H1 (cell line): Measurements from ENCODE around the gene PTRH1. TPM values are rescaled to one million over a fixed set of nuclear protein-coding genes. Genes with fewer than 3 reads are reported as not detected.

Source experiments
- CTCF ChIA-PET: fragments of 300-600 bp; sonication (Branson Sonifier 250); formaldehyde crosslinking; loops from one replicate; lab custom pipeline; 2021; ENCODE audit not compliant: partially characterized antibody; lab: Charles Lee
- POLR2A ChIA-PET: fragments of 300-600 bp; sonication (Branson Sonifier 250); formaldehyde crosslinking; loops from one replicate; lab custom pipeline; 2021; ENCODE audit warnings: inconsistent platforms; ENCODE audit not compliant: partially characterized antibody; lab: Charles Lee
- DNase-seq, 2 experiments: peaks; one replicate each; pipeline versions ENCODE4 v3.0.0 to v3.0.0-alpha.2; 2010 to 2022; ENCODE audit warnings: low spot score in 2 of 2, low read depth in 1 of 2, mixed read lengths in 1 of 2
- FAIRE-seq: peaks from 2 replicates; lab custom pipeline; 2011; peaks lifted over from hg19 to GRCh38; lab: Jason Lieb, UNC
- H2AFZ ChIP-seq: 2 replicates; pipeline ENCODE4 v1.8.1; 2012; ENCODE audit warnings: low read length, inconsistent platforms
- H2AK5ac ChIP-seq: 2 replicates; pipeline ENCODE4 v1.6.1; 2013; ENCODE audit warnings: low read depth, low read length
- H2BK120ac ChIP-seq: replicated peaks from 2 replicates; pipeline ENCODE3; 2013; ENCODE audit warnings: low read depth, low read length, inconsistent platforms
- H2BK12ac ChIP-seq: 2 replicates; pipeline ENCODE4 v1.6.1; 2013; ENCODE audit warnings: low read depth, low read length
- H2BK15ac ChIP-seq: 2 replicates; pipeline ENCODE4 v1.6.1; 2013; ENCODE audit warnings: low read length
- H2BK20ac ChIP-seq: 2 replicates; pipeline ENCODE4 v1.6.1; 2013; ENCODE audit warnings: low read length
- H2BK5ac ChIP-seq: 2 replicates; pipeline ENCODE4 v1.6.1; 2013; ENCODE audit warnings: low read depth, low read length
- H3K14ac ChIP-seq: 2 replicates; pipeline ENCODE4 v1.6.1; 2013; ENCODE audit warnings: inconsistent platforms; ENCODE audit not compliant: insufficient read length
- H3K18ac ChIP-seq: 2 replicates; pipeline ENCODE4 v1.6.1; 2013; ENCODE audit warnings: low read length; ENCODE audit errors: extremely low read depth
- H3K23ac ChIP-seq: 2 replicates; pipeline ENCODE4 v1.6.1; 2013; ENCODE audit warnings: inconsistent platforms; ENCODE audit not compliant: insufficient read length
- H3K23me2 ChIP-seq: 2 replicates; pipeline ENCODE4 v1.6.1; 2013; ENCODE audit warnings: low read depth, low read length
- H3K27ac ChIP-seq: 2 replicates; pipeline ENCODE4 v1.6.1; 2011; ENCODE audit warnings: low read depth, low read length, inconsistent platforms
- H3K27me3 ChIP-seq, 4 experiments: replicated peaks in 1 of 4; 1 replicate in 1 of 4; 2 replicates in 3 of 4; pipeline versions ENCODE4 v1.6.1 to v1.8.1; 2011 to 2013; ENCODE audit warnings: low read length in 3 of 4, mild to moderate bottlenecking in 3 of 4, inconsistent platforms in 2 of 4, mixed read lengths in 2 of 4, moderate library complexity in 1 of 4; ENCODE audit not compliant: control insufficient read depth in 3 of 4, insufficient read depth in 3 of 4; ENCODE audit errors: extremely low read depth in 1 of 4
- H3K36me3 ChIP-seq, 4 experiments: 2 replicates each; pipeline versions ENCODE4 v1.6.1 to v1.8.1; 2011 to 2013; ENCODE audit warnings: mild to moderate bottlenecking in 4 of 4, low read length in 3 of 4, moderate library complexity in 2 of 4, control low read depth in 1 of 4, inconsistent platforms in 1 of 4; ENCODE audit not compliant: insufficient read depth in 4 of 4, control insufficient read depth in 2 of 4
- H3K4ac ChIP-seq: replicated peaks from 2 replicates; pipeline ENCODE3; 2013; ENCODE audit warnings: low read length, low read depth, mixed read lengths, inconsistent platforms; ENCODE audit not compliant: insufficient read length
- H3K4me1 ChIP-seq, 4 experiments: replicated peaks in 1 of 4; 1 replicate in 1 of 4; 2 replicates in 3 of 4; pipeline versions ENCODE4 v1.6.1 to v1.8.1; 2011 to 2013; ENCODE audit warnings: low read length in 3 of 4, inconsistent platforms in 2 of 4, mixed read lengths in 1 of 4; ENCODE audit not compliant: insufficient read depth in 4 of 4, control insufficient read depth in 3 of 4
- H3K4me2 ChIP-seq, 2 experiments: 2 replicates each; pipeline versions ENCODE4 v1.6.1 to v1.8.1; 2011 to 2013; ENCODE audit warnings: low read depth in 2 of 2, low read length in 2 of 2, control low read depth in 1 of 2, inconsistent platforms in 1 of 2, mild to moderate bottlenecking in 1 of 2; ENCODE audit not compliant: insufficient read depth in 1 of 2
- H3K4me3 ChIP-seq, 4 experiments: fragments of 200-600, 300-600 bp in 1 of 4; sonication (generic), shearing (Covaris generic), sonication (Bioruptor Twin) in 1 of 4; 2 replicates each; pipeline versions ENCODE4 v1.5.1 to v1.8.1; 2011 to 2016; ENCODE audit warnings: low read length in 4 of 4, low read depth in 3 of 4, control low read depth in 2 of 4, inconsistent platforms in 2 of 4, mild to moderate bottlenecking in 2 of 4, mixed read lengths in 1 of 4, moderate library complexity in 1 of 4; ENCODE audit not compliant: insufficient read depth in 2 of 4; ENCODE audit errors: extremely low read depth in 1 of 4
- H3K56ac ChIP-seq: replicated peaks from 2 replicates; pipeline ENCODE3; 2013; ENCODE audit warnings: low read depth, mild to moderate bottlenecking, mixed read lengths, low read length, inconsistent platforms; ENCODE audit not compliant: insufficient read length
- H3K79me1 ChIP-seq: 2 replicates; pipeline ENCODE4 v1.6.1; 2013; ENCODE audit warnings: low read depth, low read length, control low read depth
- H3K79me2 ChIP-seq, 2 experiments: 2 replicates each; pipeline versions ENCODE4 v1.6.1 to v1.8.1; 2012 to 2013; ENCODE audit warnings: low read length in 2 of 2, mild to moderate bottlenecking in 2 of 2, inconsistent platforms in 1 of 2; ENCODE audit not compliant: insufficient read depth in 2 of 2, control insufficient read depth in 1 of 2
- H3K9ac ChIP-seq, 4 experiments: replicated peaks in 1 of 4; 1 replicate in 1 of 4; 2 replicates in 3 of 4; pipeline versions ENCODE4 v1.6.1 to v1.8.1; 2011 to 2013; ENCODE audit warnings: low read depth in 3 of 4, low read length in 3 of 4, control low read depth in 2 of 4, mild to moderate bottlenecking in 2 of 4, moderate library complexity in 2 of 4, inconsistent platforms in 1 of 4; ENCODE audit errors: extremely low read depth in 1 of 4
- H3K9me3 ChIP-seq, 2 experiments: 2 replicates each; pipeline versions ENCODE4 v1.6.1 to v1.8.1; 2012 to 2013; ENCODE audit warnings: mild to moderate bottlenecking in 2 of 2, moderate library complexity in 2 of 2, control low read depth in 1 of 2, inconsistent platforms in 1 of 2, low read depth in 1 of 2, low read length in 1 of 2, mixed read lengths in 1 of 2; ENCODE audit not compliant: insufficient read depth in 2 of 2
- H4K20me1 ChIP-seq, 2 experiments: replicated peaks in 1 of 2; 2 replicates each; pipeline versions ENCODE3 to v1.8.1; 2011 to 2013; ENCODE audit warnings: inconsistent platforms in 2 of 2, low read length in 2 of 2, mild to moderate bottlenecking in 1 of 2; ENCODE audit not compliant: insufficient read depth in 2 of 2, control insufficient read depth in 1 of 2
- H4K5ac ChIP-seq: 2 replicates; pipeline ENCODE4 v1.6.1; 2013; ENCODE audit warnings: low read length, low read depth, mixed read lengths, inconsistent platforms; ENCODE audit not compliant: insufficient read length
- H4K8ac ChIP-seq: 2 replicates; pipeline ENCODE4 v1.8.0; 2013; ENCODE audit warnings: mild to moderate bottlenecking, moderate library complexity, low read length, inconsistent platforms; ENCODE audit not compliant: insufficient read depth; ENCODE audit errors: extremely low read depth
- H4K91ac ChIP-seq: replicated peaks from 2 replicates; pipeline ENCODE3; 2013; ENCODE audit warnings: low read length, mixed read lengths, inconsistent platforms; ENCODE audit not compliant: insufficient read length
- BCL11A ChIP-seq, 2 experiments: IDR thresholded peaks; one replicate each; pipeline ENCODE4 v1.6.1; 2011; ENCODE audit warnings: low read depth in 2 of 2, low read length in 2 of 2, mild to moderate bottlenecking in 2 of 2
- SIN3A ChIP-seq, 2 experiments: IDR thresholded peaks in 1 of 2; conservative IDR thresholded peaks in 1 of 2; 2 replicates each; pipeline ENCODE4 v1.6.1; 2011 to 2012; ENCODE audit warnings: low read length in 2 of 2, improper control_type of control experiment in 1 of 2, low read depth in 1 of 2, mild to moderate bottlenecking in 1 of 2
- WGBS, 2 experiments: shearing (Covaris generic) in 1 of 2; methylation state at CpG; one replicate each; pipeline versions ENCODE4 v1.1.6 to v1.1.7; 2013 to 2015; ENCODE audit warnings: low lambda C conversion rate in 2 of 2, mixed read lengths in 2 of 2, inconsistent platforms in 1 of 2, low coverage in 1 of 2, missing lambda C conversion rate in 1 of 2; ENCODE audit not compliant: insufficient replicate concordance in 2 of 2, insufficient coverage in 1 of 2, insufficient read length in 1 of 2; ENCODE audit errors: extremely low coverage in 1 of 2, missing lambda C conversion rate in 1 of 2; 5-methylcytosine and 5-hydroxymethylcytosine counted together
- polyA plus RNA-seq, 7 experiments: library from polyadenylated mRNA; depleted of rRNA in 3 of 7; stranded (reverse) in 5 of 7; unstranded in 2 of 7; fragments of >200 nt in 5 of 7; fragments of 200-250 nt in 2 of 7; gene quantifications; 1 replicate in 5 of 7; 2 replicates in 1 of 7; 4 replicates in 1 of 7; pipeline versions ENCODE4 v1.2.1 to v1.2.3, GENCODE V29; 2011 to 2013; ENCODE audit warnings: missing spikeins in 2 of 7, mixed read lengths in 2 of 7
- total RNA-seq: library from RNA; stranded (reverse); fragmentation: NEBNext Ultra II Directional; extraction: Animal tissue kit (Norgen Biotek cat#: 25700); gene quantifications from 2 replicates; pipeline ENCODE4 v1.2.1, GENCODE V29; 2021

The PTRH1 gene
- total and polyA plus RNA-seq, 2 of the 8 experiments (the other 6 are each of a cell fraction or from before 2014, with no cell fraction given): 11.1 to 19.8 TPM

DNA sequence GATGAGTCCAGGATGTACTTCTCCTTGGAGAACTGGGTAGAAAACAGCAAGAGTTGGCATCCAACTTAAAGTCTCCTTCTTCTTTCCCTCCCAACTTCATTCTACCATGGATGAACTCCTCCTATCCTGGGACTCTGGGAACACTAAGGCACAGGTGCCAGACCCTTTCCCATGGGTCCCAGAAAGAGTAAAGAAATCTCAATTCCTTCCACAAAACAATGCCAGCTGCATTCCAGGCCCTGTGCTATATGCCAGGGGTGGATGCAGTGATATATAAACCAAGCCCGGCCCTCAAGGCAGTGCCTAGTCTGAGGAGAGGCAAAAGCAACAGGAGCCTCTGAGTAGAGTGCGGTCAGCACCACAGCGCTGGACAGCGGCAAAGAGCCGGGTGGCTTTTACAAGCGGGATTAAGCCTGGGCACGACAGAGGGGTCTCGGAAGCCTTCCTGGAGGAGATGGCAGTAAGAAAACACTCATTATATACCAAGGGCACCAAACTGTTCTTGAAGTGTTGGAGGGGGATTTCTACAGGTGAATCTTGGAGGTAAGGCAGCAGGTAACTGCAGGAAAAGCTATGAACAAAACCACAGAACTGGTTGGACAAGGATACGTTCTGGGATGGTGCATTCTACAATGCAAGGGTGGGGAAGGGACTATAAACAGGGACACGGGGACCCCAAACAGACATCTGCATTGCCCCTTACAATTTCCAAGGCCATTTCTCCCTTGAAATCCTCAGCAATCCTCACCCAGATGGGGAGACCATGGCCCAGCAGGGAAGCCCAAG is 36.0 kb upstream of the PTRH1 start:
- ChIA-PET CTCF (interaction anchor here (0.9 kb wide), 1 partner anchor 12 kb away, joined by 4 read pairs; no protein-coding TSS in a partner anchor), POLR2A (interaction anchor here (1.1 kb wide), 2 partner anchors 17 to 36 kb away, joined by 3 read pairs; partner anchors contain the start of genes PTRH1 and TTC16)
- WGBS, 2 experiments: 62% methylated on average over 10 of the region's 10 CpGs; no CpG with 5 or more reads in 1 of the 2 experiments
- H3K18ac ChIP-seq: no peak overlapping the region
- no peak overlapping the region for H3K14ac ChIP-seq
- DNase-seq (peak in 1 of 2 experiments; percentile 80), FAIRE-seq (peak; percentile 7)
- no peaks in the 10 kb centered on the region for H3K79me1 ChIP-seq
- no peak overlapping the region for H2BK15ac ChIP-seq
- no peaks in the 10 kb centered on the region for H3K9me3 ChIP-seq
- no peak overlapping the region for H2AK5ac ChIP-seq
- no peak overlapping the region for H3K9ac ChIP-seq
- no peak overlapping the region for H2BK12ac ChIP-seq
- no peak overlapping the region for H3K27ac ChIP-seq
- H3K23ac ChIP-seq: no peak overlapping the region
- H2BK120ac ChIP-seq: no peak overlapping the region
- peaks cover 13% of the 10 kb centered on the region; the same call in 1 of the 2 replicates for H3K23me2 ChIP-seq
- H4K5ac ChIP-seq: no peak overlapping the region
- H3K4me2 ChIP-seq: no peak overlapping the region
- no peak overlapping the region for H3K4me3 ChIP-seq
- H2BK5ac ChIP-seq: no peak overlapping the region
- no peak overlapping the region for H2BK20ac ChIP-seq
- peaks cover 0 to 16% (median 8%) of the 10 kb centered on the region in 4 experiments; a peak in 6 of 7 replicates for H3K27me3 ChIP-seq
- H2AFZ ChIP-seq: no peak overlapping the region
- H4K91ac ChIP-seq: no peak overlapping the region
- H3K4me1 ChIP-seq: peaks cover 0 to 4% (median 1%) of the 10 kb centered on the region in 4 experiments; a peak in 4 of 7 replicates
- no peak overlapping the region for H3K56ac ChIP-seq
- H3K36me3 ChIP-seq: no peaks in the 10 kb centered on the region; a peak in 2 of 8 replicates
- H4K20me1 ChIP-seq: peaks cover 5 to 23% of the 10 kb centered on the region in 2 experiments
- no peak overlapping the region for H3K4ac ChIP-seq
- TF ChIP-seq BCL11A (IDR thresholded peaks at IDR 0.05; ENCODE audit: low read depth in 2 of 2, low read length in 2 of 2) (no peak), SIN3A (conservative IDR thresholded peaks at IDR 0.05 in 1 of 2, IDR thresholded peaks at IDR 0.05 in 1 of 2; ENCODE audit: low read depth in 1 of 2, low read length in 2 of 2) (peak; percentile 81 to 89; a peak in 3 of 4 replicates)
- TF ChIP-seq, all 59 proteins: peak for 1
- Histone ChIP-seq H4K8ac (no peak overlapping the region), H3K79me2 (no peaks in the 10 kb centered on the region)
